T-helper 2 cell treated with Interferon-gamma antibody and Interleukin-4, amounts not matched to agents 5 μg/mL and 100 μg/mL, for 36 hours (primary cell): ENCODE data around the gene RBM15.

Source experiments
- DNase-seq: peaks from one replicate; pipeline ENCODE4 v3.0.0; 2021; ENCODE audit warnings: low spot score
- H3K27ac Mint-ChIP-seq: one replicate; pipeline ENCODE4 v1.8.0; 2021; ENCODE audit warnings: mild to moderate bottlenecking, mixed read lengths
- H3K27me3 Mint-ChIP-seq: one replicate; pipeline ENCODE4 v1.8.0; 2021; ENCODE audit warnings: low read depth, mixed read lengths
- H3K36me3 Mint-ChIP-seq: one replicate; pipeline ENCODE4 v1.8.0; 2021; ENCODE audit warnings: low read depth, mixed read lengths
- H3K4me1 Mint-ChIP-seq: one replicate; pipeline ENCODE4 v1.8.0; 2021; ENCODE audit warnings: low read depth, mixed read lengths
- H3K4me3 Mint-ChIP-seq: one replicate; pipeline ENCODE4 v1.8.0; 2022; ENCODE audit warnings: mild to moderate bottlenecking, moderate library complexity, mixed read lengths
- H3K9me3 Mint-ChIP-seq: one replicate; pipeline ENCODE4 v1.8.0; 2021; ENCODE audit warnings: mixed read lengths

Gene RBM15

DNA sequence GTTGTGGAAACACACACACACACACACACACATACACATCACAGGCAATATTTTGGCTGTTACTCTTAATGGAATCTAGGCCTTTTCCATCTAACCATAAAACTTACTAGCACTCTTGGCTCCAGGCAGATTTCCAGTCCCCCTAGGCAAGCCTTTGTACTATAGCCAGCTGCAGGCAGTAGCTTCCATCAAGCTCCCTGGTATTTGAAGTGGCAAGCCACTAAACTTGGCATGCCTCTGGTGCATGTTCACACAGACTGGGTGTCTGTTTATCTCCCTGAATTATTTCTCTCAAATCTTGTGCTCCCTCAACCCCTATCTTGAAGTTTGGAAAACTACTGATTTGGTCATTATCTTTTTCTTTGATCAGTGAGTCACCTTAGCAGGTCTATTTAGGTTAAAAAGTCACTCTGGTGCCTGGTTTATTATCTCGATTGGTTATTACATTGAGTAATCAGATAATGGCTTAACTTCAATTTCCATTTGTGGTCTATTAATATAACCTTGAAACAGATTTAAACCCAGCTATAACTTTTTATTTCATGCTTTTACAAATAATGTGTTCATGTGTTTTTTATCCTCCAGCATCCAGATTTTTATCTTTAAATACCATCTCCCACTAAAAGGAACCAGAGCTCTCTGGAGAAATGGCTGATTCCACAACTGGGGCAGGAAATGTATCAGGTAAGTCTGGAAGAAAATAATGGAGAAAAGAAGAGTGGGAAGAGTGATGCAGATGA lies 2.7 kb upstream of the RBM15 start:
- H3K4me1 Mint-ChIP-seq: peaks cover 33% of the 10 kb centered on the region
- DNase-seq: no peak
- H3K27ac Mint-ChIP-seq: peak overlapping the region; percentile 87
- peaks cover 18% of the 10 kb centered on the region for H3K36me3 Mint-ChIP-seq
- H3K4me3 Mint-ChIP-seq: peak overlapping the region; percentile 83
- H3K27me3 Mint-ChIP-seq: no peaks in the 10 kb centered on the region
- no peaks in the 10 kb centered on the region for H3K9me3 Mint-ChIP-seq

DNA sequence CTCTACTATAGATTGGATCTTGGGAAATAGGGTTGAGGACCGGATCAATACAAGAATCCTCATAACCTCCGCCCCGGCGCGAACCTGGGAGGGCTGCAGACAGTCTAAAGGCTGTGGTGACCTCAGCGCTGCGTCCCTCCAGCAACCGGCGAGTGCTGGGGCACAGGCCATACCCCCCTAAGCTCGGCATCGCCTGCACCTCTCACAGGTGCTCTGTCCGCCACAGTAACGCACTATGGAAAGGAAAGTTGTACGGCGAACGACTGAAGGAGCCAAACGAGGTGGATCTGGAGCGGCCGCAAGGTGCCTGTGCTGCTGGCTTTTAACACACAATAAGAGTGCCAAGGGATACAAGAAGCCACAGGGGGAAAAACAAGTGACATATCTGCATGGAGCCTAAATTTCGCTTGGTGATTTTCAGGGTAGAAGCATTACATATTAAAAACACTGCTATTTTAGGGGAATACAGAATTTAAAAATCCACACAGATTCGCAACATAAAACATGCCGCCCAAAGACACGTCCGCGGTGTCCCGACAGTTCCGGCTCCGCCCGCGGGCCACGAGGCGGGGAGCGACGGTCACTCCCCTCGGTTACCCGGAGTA lies 1.4 kb upstream of the RBM15 start:
- H3K27me3 Mint-ChIP-seq: no peaks in the 10 kb centered on the region
- H3K4me3 Mint-ChIP-seq: no peak overlapping the region
- peaks cover 46% of the 10 kb centered on the region for H3K4me1 Mint-ChIP-seq
- H3K27ac Mint-ChIP-seq: no peak overlapping the region
- H3K36me3 Mint-ChIP-seq: peaks cover 31% of the 10 kb centered on the region
- H3K9me3 Mint-ChIP-seq: no peaks in the 10 kb centered on the region
- peak; percentile 42 for DNase-seq

DNA sequence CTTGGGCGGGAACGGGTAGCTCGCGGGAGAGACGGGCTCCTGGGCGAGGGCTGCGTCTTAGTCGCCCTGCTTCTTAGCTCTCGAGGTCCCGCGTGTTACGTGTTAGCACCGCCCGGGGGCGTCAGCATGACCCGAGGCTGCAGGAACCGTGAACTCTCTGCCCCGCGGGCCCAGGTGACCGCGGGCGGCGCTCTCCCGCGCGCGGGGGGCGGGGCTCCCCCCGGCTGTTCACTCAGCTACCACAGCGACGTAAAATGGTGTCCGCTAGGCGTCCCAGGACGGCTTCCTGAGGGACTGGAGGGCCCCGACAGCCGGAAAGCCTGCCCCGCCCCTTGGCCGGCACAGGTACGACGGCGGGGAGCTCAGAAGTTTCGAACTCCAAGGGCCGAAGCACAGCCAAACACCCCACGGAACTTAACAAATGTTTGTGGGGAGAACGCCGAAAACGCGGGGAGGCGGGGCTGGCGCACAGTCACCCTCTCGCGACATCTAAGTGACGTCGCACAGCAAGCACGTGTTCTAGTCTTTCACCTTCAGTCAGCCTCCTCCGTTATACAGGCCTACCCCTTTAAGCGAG lies 780 bp upstream of the RBM15 start:
- peaks cover 51% of the 10 kb centered on the region for H3K4me1 Mint-ChIP-seq
- H3K4me3 Mint-ChIP-seq: no peak overlapping the region
- H3K27ac Mint-ChIP-seq: no peak overlapping the region
- peaks cover 37% of the 10 kb centered on the region for H3K36me3 Mint-ChIP-seq
- peak; percentile 94 for DNase-seq
- no peaks in the 10 kb centered on the region for H3K9me3 Mint-ChIP-seq
- no peaks in the 10 kb centered on the region for H3K27me3 Mint-ChIP-seq

DNA sequence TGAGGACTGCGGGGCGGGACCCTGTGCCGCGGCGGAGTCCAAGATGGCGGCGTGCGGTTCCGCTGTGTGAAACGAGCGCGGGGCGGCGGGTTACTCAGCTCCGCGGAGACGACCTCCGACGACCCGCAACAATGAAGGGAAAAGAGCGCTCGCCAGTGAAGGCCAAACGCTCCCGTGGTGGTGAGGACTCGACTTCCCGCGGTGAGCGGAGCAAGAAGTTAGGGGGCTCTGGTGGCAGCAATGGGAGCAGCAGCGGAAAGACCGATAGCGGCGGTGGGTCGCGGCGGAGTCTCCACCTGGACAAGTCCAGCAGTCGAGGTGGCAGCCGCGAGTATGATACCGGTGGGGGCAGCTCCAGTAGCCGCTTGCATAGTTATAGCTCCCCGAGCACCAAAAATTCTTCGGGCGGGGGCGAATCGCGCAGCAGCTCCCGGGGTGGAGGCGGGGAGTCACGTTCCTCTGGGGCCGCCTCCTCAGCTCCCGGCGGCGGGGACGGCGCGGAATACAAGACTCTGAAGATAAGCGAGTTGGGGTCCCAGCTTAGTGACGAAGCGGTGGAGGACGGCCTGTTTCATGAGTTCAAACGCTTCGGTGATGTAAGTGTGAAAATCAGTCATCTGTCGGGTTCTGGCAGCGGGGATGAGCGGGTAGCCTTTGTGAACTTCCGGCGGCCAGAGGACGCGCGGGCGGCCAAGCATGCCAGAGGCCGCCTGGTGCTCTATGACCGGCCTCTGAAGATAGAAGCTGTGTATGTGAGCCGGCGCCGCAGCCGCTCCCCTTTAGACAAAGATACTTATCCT lies 430 bp downstream of the RBM15 start:
- Mint-ChIP-seq H3K36me3 (peaks cover 47% of the 10 kb centered on the region), H3K27ac (no peak overlapping the region), H3K9me3 (no peaks in the 10 kb centered on the region), H3K27me3 (no peaks in the 10 kb centered on the region), H3K4me3 (no peak overlapping the region), H3K4me1 (peaks cover 61% of the 10 kb centered on the region)
- DNase-seq: peak; percentile 60

DNA sequence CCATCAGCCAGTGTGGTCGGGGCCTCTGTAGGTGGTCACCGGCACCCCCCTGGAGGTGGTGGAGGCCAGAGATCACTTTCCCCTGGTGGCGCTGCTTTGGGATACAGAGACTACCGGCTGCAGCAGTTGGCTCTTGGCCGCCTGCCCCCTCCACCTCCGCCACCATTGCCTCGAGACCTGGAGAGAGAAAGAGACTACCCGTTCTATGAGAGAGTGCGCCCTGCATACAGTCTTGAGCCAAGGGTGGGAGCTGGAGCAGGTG lies 961 bp downstream of the RBM15 start:
- no peak for DNase-seq
- no peak overlapping the region for H3K27ac Mint-ChIP-seq

DNA sequence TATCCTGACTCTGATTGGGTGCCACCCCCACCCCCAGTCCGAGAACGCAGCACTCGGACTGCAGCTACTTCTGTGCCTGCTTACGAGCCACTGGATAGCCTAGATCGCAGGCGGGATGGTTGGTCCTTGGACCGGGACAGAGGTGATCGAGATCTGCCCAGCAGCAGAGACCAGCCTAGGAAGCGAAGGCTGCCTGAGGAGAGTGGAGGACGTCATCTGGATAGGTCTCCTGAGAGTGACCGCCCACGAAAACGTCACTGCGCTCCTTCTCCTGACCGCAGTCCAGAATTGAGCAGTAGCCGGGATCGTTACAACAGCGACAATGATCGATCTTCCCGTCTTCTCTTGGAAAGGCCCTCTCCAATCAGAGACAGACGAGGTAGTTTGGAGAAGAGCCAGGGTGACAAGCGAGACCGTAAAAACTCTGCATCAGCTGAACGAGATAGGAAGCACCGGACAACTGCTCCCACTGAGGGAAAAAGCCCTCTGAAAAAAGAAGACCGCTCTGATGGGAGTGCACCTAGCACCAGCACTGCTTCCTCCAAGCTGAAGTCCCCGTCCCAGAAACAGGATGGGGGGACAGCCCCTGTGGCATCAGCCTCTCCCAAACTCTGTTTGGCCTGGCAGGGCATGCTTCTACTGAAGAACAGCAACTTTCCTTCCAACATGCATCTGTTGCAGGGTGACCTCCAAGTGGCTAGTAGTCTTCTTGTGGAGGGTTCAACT lies 2.1 kb downstream of the RBM15 start:
- Mint-ChIP-seq H3K36me3 (peaks cover 58% of the 10 kb centered on the region), H3K9me3 (no peaks in the 10 kb centered on the region), H3K4me3 (no peak overlapping the region), H3K4me1 (peaks cover 65% of the 10 kb centered on the region), H3K27ac (no peak overlapping the region), H3K27me3 (no peaks in the 10 kb centered on the region)
- DNase-seq: no peak

More for the DNA sequence above, 961 bp downstream of the RBM15 start:
- Mint-ChIP-seq H3K9me3 (no peaks in the 10 kb centered on the region), H3K27me3 (no peaks in the 10 kb centered on the region), H3K4me3 (no peak overlapping the region), H3K4me1 (peaks cover 62% of the 10 kb centered on the region), H3K36me3 (peaks cover 49% of the 10 kb centered on the region)

DNA sequence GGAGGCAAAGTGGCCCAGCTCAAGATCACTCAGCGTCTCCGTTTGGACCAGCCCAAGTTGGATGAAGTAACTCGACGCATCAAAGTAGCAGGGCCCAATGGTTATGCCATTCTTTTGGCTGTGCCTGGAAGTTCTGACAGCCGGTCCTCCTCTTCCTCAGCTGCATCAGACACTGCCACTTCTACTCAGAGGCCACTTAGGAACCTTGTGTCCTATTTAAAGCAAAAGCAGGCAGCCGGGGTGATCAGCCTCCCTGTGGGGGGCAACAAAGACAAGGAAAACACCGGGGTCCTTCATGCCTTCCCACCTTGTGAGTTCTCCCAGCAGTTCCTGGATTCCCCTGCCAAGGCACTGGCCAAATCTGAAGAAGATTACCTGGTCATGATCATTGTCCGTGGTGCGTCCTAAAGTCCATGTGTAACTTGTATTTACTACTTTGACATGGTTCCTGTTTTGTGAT lies 2.7 kb downstream of the RBM15 start:
- Mint-ChIP-seq H3K4me3 (no peak overlapping the region), H3K27ac (peak overlapping the region; percentile 18)

DNA sequence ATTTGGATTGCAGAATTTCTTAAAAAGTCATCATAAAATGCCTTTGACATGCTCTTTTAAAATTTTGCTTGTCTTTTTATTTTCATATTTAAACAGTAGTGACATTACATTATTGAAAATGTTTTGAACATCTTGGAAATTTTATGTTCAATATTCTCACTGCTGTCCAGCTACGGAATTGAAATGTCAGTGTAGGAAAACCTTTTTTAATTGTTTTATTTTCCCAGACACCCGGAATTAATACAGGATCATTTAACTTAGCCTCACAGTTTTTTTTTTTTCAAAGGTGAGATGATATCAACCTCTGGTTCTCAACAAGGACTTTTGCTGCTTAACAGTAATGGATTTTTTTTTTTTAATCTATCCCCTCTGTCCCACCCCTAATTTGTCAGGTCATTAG lies 4.1 kb downstream of the RBM15 start:
- Mint-ChIP-seq H3K27ac (peak overlapping the region; percentile 58), H3K9me3 (no peaks in the 10 kb centered on the region), H3K4me3 (no peak overlapping the region), H3K4me1 (peaks cover 65% of the 10 kb centered on the region), H3K27me3 (no peaks in the 10 kb centered on the region), H3K36me3 (peaks cover 75% of the 10 kb centered on the region)
- no peak for DNase-seq

More for the DNA sequence above, 2.7 kb downstream of the RBM15 start:
- Mint-ChIP-seq H3K27me3 (no peaks in the 10 kb centered on the region), H3K9me3 (no peaks in the 10 kb centered on the region), H3K36me3 (peaks cover 64% of the 10 kb centered on the region), H3K4me1 (peaks cover 63% of the 10 kb centered on the region)
- no peak for DNase-seq

DNA sequence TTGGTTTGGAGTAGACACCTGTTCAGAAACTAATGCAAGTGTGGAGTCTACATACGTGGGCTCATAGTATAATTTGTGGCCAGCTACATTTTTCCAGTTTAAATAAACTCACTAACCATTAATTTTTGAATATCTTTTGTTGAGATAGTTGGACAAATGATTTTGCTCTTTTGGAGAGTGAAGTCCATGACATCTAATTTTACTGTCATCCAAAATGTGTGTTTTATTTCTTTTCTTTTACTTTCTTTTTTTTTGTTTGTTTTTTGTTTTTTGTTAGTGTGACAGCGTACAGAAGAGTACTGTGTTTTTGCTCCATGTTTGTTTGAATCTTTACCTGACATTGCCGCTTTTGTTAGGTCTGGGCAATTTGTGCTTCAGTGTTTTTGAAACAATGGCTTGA lies 5.0 kb downstream of the RBM15 start:
- Mint-ChIP-seq H3K27ac (peak overlapping the region; percentile 58), H3K4me3 (no peak overlapping the region)

DNA sequence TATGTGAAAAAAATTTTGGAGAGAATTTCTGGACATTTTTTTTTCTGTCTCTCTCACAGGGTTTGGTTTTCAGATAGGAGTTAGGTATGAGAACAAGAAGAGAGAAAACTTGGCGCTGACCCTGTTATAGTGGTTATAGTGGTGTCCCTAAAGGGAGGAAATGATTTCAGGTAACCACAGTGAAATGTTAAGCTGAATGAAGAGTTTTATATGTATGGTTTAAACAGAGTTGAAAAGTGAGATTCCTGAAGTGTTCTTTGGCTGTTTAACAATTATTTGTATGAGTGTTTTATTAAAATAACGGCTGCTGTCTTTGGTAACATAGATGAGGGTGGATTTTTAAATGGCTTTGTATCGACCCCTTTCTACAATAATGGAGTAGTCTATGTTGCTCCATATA lies 6.3 kb downstream of the RBM15 start:
- Mint-ChIP-seq H3K27ac (peak overlapping the region; percentile 22), H3K9me3 (no peaks in the 10 kb centered on the region), H3K4me3 (peak overlapping the region; percentile 57), H3K27me3 (no peaks in the 10 kb centered on the region), H3K4me1 (peaks cover 74% of the 10 kb centered on the region), H3K36me3 (peaks cover 79% of the 10 kb centered on the region)
- DNase-seq: no peak

More for the DNA sequence above, 5.0 kb downstream of the RBM15 start:
- no peaks in the 10 kb centered on the region for H3K9me3 Mint-ChIP-seq
- no peak for DNase-seq
- H3K4me1 Mint-ChIP-seq: peaks cover 73% of the 10 kb centered on the region
- H3K27me3 Mint-ChIP-seq: no peaks in the 10 kb centered on the region
- peaks cover 81% of the 10 kb centered on the region for H3K36me3 Mint-ChIP-seq

DNA sequence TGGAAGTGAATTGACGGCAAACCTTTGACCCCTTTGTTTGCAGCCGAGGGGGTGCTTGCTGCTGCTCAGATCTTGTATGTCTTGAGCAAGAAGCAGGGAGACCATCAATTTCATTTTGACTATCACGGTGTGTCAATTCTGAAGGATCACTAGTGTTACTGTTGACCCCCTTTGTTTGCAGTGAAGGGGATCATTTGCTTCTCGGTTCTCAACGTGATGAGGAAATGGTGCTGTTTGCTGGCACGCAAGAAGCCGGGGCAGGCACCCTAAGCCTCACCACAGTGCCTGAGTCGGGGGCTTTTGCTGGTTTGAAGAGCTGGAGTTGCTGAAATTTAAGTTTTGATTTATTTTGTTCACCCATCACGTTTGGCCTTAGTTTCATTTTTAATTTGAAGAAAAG lies 7.5 kb downstream of the RBM15 start:
- Mint-ChIP-seq H3K27me3 (no peaks in the 10 kb centered on the region), H3K27ac (no peak overlapping the region), H3K36me3 (peaks cover 71% of the 10 kb centered on the region), H3K4me1 (peaks cover 71% of the 10 kb centered on the region), H3K9me3 (no peaks in the 10 kb centered on the region), H3K4me3 (no peak overlapping the region)
- DNase-seq: no peak

DNA sequence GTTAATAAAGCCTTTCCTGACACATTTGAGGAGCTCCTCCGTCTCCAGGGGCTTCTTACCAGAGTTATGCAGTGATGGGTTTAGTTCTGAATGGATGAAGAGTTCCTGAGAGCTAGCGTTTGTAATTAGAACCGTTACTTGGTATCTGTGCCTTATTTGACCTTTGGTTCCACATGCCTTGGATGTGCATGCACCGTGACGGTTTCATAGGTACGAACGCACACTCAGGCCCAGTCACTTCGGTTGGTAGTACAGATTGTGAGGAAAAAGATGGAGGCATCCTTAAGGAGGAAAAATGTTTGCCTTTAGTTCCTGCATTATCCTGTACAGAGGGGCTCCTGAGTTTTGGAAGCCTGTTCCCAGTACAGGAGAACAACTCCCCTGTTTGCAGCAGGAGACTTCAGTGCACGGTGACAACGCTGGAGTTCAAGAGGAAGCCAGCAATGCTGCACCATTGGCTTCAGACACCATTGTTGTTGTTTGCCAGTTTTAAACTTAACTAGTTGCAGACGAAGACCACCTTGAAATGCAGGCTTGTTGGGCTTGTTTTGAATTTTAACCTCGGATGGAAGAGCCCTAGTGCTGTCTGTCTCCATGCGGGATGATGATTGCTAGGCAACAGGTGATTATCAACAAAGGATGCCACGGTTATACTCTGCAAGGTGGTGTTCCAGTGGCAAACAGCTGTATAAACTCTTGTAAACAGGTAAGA lies 8.2 kb downstream of the RBM15 start:
- Mint-ChIP-seq H3K4me3 (peak overlapping the region; percentile 57), H3K36me3 (peaks cover 64% of the 10 kb centered on the region), H3K9me3 (no peaks in the 10 kb centered on the region)

DNA sequence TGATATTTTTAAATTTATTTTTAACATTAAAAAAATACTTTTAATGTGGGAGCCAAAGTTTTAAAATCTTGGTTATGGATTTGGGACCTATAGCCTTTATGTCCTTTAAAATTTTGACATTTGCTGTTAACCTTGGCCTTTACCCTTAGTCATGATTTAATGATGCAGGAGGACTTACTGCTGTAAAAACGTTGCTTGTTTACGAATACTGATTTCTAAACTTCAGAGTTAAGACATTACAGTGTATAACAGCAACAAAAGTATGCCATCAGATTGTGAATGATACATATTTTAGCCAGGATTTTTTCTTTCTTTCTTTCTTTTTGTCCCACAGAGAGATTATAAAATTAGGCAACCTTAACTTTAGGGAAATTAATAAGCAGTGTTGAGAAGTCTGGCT lies 8.9 kb downstream of the RBM15 start:
- H3K27me3 Mint-ChIP-seq: no peaks in the 10 kb centered on the region
- no peaks in the 10 kb centered on the region for H3K9me3 Mint-ChIP-seq
- peaks cover 57% of the 10 kb centered on the region for H3K36me3 Mint-ChIP-seq
- peak overlapping the region; percentile 51 for H3K4me3 Mint-ChIP-seq
- peak overlapping the region; percentile 22 for H3K27ac Mint-ChIP-seq
- DNase-seq: no peak
- peaks cover 57% of the 10 kb centered on the region for H3K4me1 Mint-ChIP-seq

More for the DNA sequence above, 8.2 kb downstream of the RBM15 start:
- H3K4me1 Mint-ChIP-seq: peaks cover 64% of the 10 kb centered on the region
- H3K27me3 Mint-ChIP-seq: no peaks in the 10 kb centered on the region
- no peak for DNase-seq
- no peak overlapping the region for H3K27ac Mint-ChIP-seq
